Mesenchymal stem cell (in vitro differentiated cells and primary cell): ENCODE measurements around the gene ANKRD40CL.
A peak's percentile ranks its signal among the peaks of the same experiment; 100 is the strongest.

Source experiments
- DNase-seq: peaks from one replicate; pipeline ENCODE4 v3.0.0-alpha.2; 2013
- H2AFZ ChIP-seq: one replicate; pipeline ENCODE4 v1.6.1; 2013; ENCODE audit warnings: low read depth, mild to moderate bottlenecking, control low read depth, inconsistent platforms, low read length, moderate library complexity
- H2AK5ac ChIP-seq: 2 replicates; pipeline ENCODE4 v1.6.1; 2013; ENCODE audit warnings: low read length, moderate library complexity, mild to moderate bottlenecking, inconsistent platforms; ENCODE audit not compliant: severe bottlenecking
- H2BK120ac ChIP-seq: one replicate; pipeline ENCODE4 v1.6.1; 2013; ENCODE audit warnings: low read depth, mild to moderate bottlenecking, inconsistent platforms, low read length, moderate library complexity
- H2BK12ac ChIP-seq, 2 experiments: one replicate each; pipeline ENCODE4 v1.6.1; 2013; ENCODE audit warnings: inconsistent platforms in 2 of 2, low read length in 2 of 2, mild to moderate bottlenecking in 2 of 2, moderate library complexity in 2 of 2, control low read depth in 1 of 2
- H2BK15ac ChIP-seq: one replicate; pipeline ENCODE4 v1.6.1; 2013; ENCODE audit warnings: mild to moderate bottlenecking, low read depth, inconsistent platforms; ENCODE audit not compliant: poor library complexity, severe bottlenecking
- H2BK5ac ChIP-seq: 2 replicates; pipeline ENCODE4 v1.6.1; 2013; ENCODE audit warnings: low read depth, mild to moderate bottlenecking, low read length, control low read depth, inconsistent platforms; ENCODE audit not compliant: poor library complexity, severe bottlenecking
- H3K14ac ChIP-seq, 2 experiments: one replicate each; pipeline ENCODE4 v1.6.1; 2013; ENCODE audit warnings: inconsistent platforms in 2 of 2, low read length in 2 of 2, control low read depth in 1 of 2, mild to moderate bottlenecking in 1 of 2, moderate library complexity in 1 of 2
- H3K18ac ChIP-seq, 2 experiments: one replicate each; pipeline ENCODE4 v1.6.1; 2013; ENCODE audit warnings: inconsistent platforms in 2 of 2, low read length in 2 of 2, control low read depth in 1 of 2, low read depth in 1 of 2, mild to moderate bottlenecking in 1 of 2
- H3K23ac ChIP-seq, 2 experiments: one replicate each; pipeline ENCODE4 v1.6.1; 2013; ENCODE audit warnings: inconsistent platforms in 2 of 2, low read length in 2 of 2, mild to moderate bottlenecking in 2 of 2, moderate library complexity in 2 of 2, control low read depth in 1 of 2
- H3K27ac ChIP-seq: 2 replicates; pipeline ENCODE4 v1.5.1; 2013; ENCODE audit warnings: mild to moderate bottlenecking, moderate library complexity, low read length, control low read depth, inconsistent platforms; ENCODE audit not compliant: poor library complexity, severe bottlenecking
- H3K27me3 ChIP-seq, 2 experiments: 2 replicates each; pipeline versions ENCODE4 v1.6.1 to v1.7.0; 2013; ENCODE audit warnings: low read length in 2 of 2, mild to moderate bottlenecking in 2 of 2, moderate library complexity in 2 of 2, control low read depth in 1 of 2, inconsistent platforms in 1 of 2; ENCODE audit not compliant: control insufficient read depth in 1 of 2, insufficient read depth in 1 of 2
- H3K36me3 ChIP-seq, 2 experiments: 2 replicates each; pipeline versions ENCODE4 v1.6.1 to v1.7.0; 2013; ENCODE audit warnings: low read length in 2 of 2, control low read depth in 1 of 2, inconsistent platforms in 1 of 2, low read depth in 1 of 2, mild to moderate bottlenecking in 1 of 2; ENCODE audit not compliant: insufficient read depth in 2 of 2, control insufficient read depth in 1 of 2
- H3K4ac ChIP-seq, 2 experiments: one replicate each; pipeline ENCODE4 v1.6.1; 2013; ENCODE audit warnings: inconsistent platforms in 2 of 2, low read length in 2 of 2, mild to moderate bottlenecking in 2 of 2, moderate library complexity in 2 of 2, control low read depth in 1 of 2, low read depth in 1 of 2
- H3K4me1 ChIP-seq: 2 replicates; pipeline ENCODE4 v1.6.1; 2013; ENCODE audit warnings: low read depth, low read length, control low read depth; ENCODE audit not compliant: control insufficient read depth, insufficient read depth
- H3K4me2 ChIP-seq: 2 replicates; pipeline ENCODE4 v1.6.1; 2013; ENCODE audit warnings: low read length, mild to moderate bottlenecking, inconsistent platforms; ENCODE audit not compliant: poor library complexity, severe bottlenecking
- H3K4me3 ChIP-seq, 2 experiments: 2 replicates each; pipeline versions ENCODE4 v1.5.1 to v1.7.0; 2013; ENCODE audit warnings: low read length in 2 of 2, mild to moderate bottlenecking in 2 of 2, control low read depth in 1 of 2, low read depth in 1 of 2; ENCODE audit not compliant: insufficient read depth in 1 of 2
- H3K79me1 ChIP-seq: replicated peaks from 2 replicates; pipeline ENCODE4 v1.6.1; 2013; ENCODE audit warnings: mild to moderate bottlenecking, control low read depth, low read length, inconsistent platforms; ENCODE audit not compliant: poor library complexity, severe bottlenecking
- H3K9ac ChIP-seq: 2 replicates; pipeline ENCODE4 v1.7.0; 2013; ENCODE audit warnings: mild to moderate bottlenecking, low read length, moderate library complexity
- H3K9me3 ChIP-seq: 2 replicates; pipeline ENCODE4 v1.7.0; 2013; ENCODE audit warnings: mild to moderate bottlenecking, low read length; ENCODE audit not compliant: control insufficient read depth
- H4K8ac ChIP-seq: one replicate; pipeline ENCODE4 v1.6.1; 2013; ENCODE audit warnings: inconsistent platforms, mild to moderate bottlenecking, low read length, moderate library complexity
- H4K91ac ChIP-seq: one replicate; pipeline ENCODE4 v1.6.1; 2013; ENCODE audit warnings: mild to moderate bottlenecking, low read length, inconsistent platforms
- WGBS: methylation state at CpG from one replicate; pipeline ENCODE4 v1.1.7; 2013; ENCODE audit warnings: mixed read lengths; 5-methylcytosine and 5-hydroxymethylcytosine counted together

Gene ANKRD40CL

GRCh38 chr17:50790618-50791017 lies 23.3 kb upstream of the ANKRD40CL start:
- Histone ChIP-seq H3K14ac (no peak overlapping the region), H3K9me3 (no peaks in the 10 kb centered on the region), H3K18ac (no peak overlapping the region), H3K4ac (no peak overlapping the region), H2BK5ac (no peak overlapping the region), H3K23ac (no peak overlapping the region), H2BK15ac (no peak overlapping the region), H2BK12ac (no peak overlapping the region), H3K4me1 (peaks cover 5% of the 10 kb centered on the region), H3K9ac (no peak overlapping the region), H2BK120ac (no peak overlapping the region), H3K4me2 (no peak overlapping the region), H3K27ac (no peak overlapping the region), H3K4me3 (no peak overlapping the region), H4K8ac (no peak overlapping the region), H4K91ac (no peak overlapping the region), H3K27me3 (no peaks in the 10 kb centered on the region), H3K79me1 (no peaks in the 10 kb centered on the region), H2AK5ac (no peak overlapping the region), H2AFZ (no peak overlapping the region), H3K36me3 (no peaks in the 10 kb centered on the region)
- DNase-seq: no peak
- 88% methylated on average over 5 of the region's 6 CpGs for WGBS

DNA sequence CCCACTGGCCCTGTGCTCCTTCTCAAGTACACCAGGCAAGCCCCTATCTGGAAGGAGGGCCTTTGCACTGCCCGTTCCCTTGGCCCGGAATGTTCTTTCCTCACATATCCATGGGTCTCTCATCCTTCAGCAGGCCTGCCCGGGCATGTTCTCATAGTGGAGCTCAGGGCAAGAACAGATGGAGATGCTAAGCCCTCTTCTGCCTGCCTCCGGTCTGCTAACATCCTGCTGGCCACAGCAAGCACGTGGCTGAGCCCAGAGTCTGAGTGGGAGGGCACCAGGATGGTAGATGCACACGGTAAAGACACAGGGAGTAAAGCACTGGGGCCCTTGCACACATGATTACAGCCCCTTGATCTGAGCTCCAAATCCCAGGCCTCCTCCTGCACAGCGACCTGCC lies 19.8 kb upstream of the ANKRD40CL start:
- Histone ChIP-seq H2BK5ac (no peak overlapping the region), H4K8ac (peak overlapping the region; percentile 77), H3K27me3 (no peaks in the 10 kb centered on the region), H3K79me1 (no peaks in the 10 kb centered on the region), H2BK15ac (no peak overlapping the region), H3K27ac (no peak overlapping the region), H3K4me2 (no peak overlapping the region), H3K4me1 (peaks cover 5% of the 10 kb centered on the region), H3K9me3 (no peaks in the 10 kb centered on the region), H4K91ac (peak overlapping the region; percentile 78), H2BK12ac (peak overlapping the region; percentile 15 to 47), H3K14ac (no peak overlapping the region), H3K18ac (peak overlapping the region; percentile 45 to 71), H3K4ac (peak overlapping the region; percentile 24 to 92), H3K4me3 (no peak overlapping the region), H3K23ac (no peak overlapping the region), H2AK5ac (no peak overlapping the region), H3K36me3 (no peaks in the 10 kb centered on the region), H2BK120ac (peak overlapping the region; percentile 15), H3K9ac (no peak overlapping the region), H2AFZ (no peak overlapping the region)
- DNase-seq: no peak
- 89% methylated on average over 7 of the region's 7 CpGs for whole genome bisulfite sequencing

GRCh38 chr17:50785946-50786570 lies 18.7 kb upstream of the ANKRD40CL start:
- Histone ChIP-seq H3K18ac (peak overlapping the region in 1 of 2 experiments; percentile 31), H4K8ac (peak overlapping the region; percentile 60), H2BK12ac (no peak overlapping the region), H3K14ac (no peak overlapping the region), H2AFZ (no peak overlapping the region), H3K4me3 (no peak overlapping the region), H2BK15ac (no peak overlapping the region), H2BK5ac (no peak overlapping the region), H3K27ac (no peak overlapping the region), H3K4me2 (no peak overlapping the region), H4K91ac (no peak overlapping the region), H3K4me1 (peaks cover 5% of the 10 kb centered on the region), H3K36me3 (no peaks in the 10 kb centered on the region), H2BK120ac (no peak overlapping the region), H3K79me1 (no peaks in the 10 kb centered on the region), H3K4ac (no peak overlapping the region), H3K9me3 (no peaks in the 10 kb centered on the region), H3K23ac (no peak overlapping the region), H3K9ac (no peak overlapping the region), H2AK5ac (no peak overlapping the region), H3K27me3 (no peaks in the 10 kb centered on the region)
- DNase-seq: peak; percentile 70
- WGBS: 81% methylated on average over 9 of the region's 9 CpGs

DNA sequence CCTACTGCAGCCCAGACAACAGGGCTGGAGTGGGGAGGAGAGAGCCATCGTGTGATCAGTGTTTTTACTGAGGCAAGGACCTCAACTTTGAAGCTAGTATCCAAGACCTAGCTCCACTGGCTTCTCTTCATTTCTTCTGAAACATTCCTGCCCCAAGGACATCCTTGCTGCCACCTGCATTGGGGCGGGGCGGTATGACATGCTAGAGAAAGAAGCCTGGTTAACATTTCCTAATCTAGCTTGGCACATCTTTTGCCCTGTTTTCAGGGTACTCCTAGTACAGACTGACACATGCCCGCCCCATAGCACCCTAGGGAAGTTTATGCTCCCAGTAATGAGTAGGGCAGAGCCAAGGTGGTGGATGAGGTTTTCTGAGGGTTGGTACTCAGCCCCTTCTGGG lies 17.8 kb upstream of the ANKRD40CL start:
- Histone ChIP-seq H3K23ac (no peak overlapping the region), H2AFZ (no peak overlapping the region), H3K14ac (no peak overlapping the region), H3K4me3 (no peak overlapping the region), H2BK5ac (no peak overlapping the region), H2BK15ac (no peak overlapping the region), H4K91ac (no peak overlapping the region), H3K9ac (no peak overlapping the region), H3K36me3 (no peaks in the 10 kb centered on the region), H2BK120ac (no peak overlapping the region), H3K27me3 (no peaks in the 10 kb centered on the region), H3K9me3 (no peaks in the 10 kb centered on the region), H3K18ac (no peak overlapping the region), H3K4me1 (peaks cover 5% of the 10 kb centered on the region), H3K4me2 (no peak overlapping the region), H2BK12ac (no peak overlapping the region), H3K79me1 (no peaks in the 10 kb centered on the region), H2AK5ac (no peak overlapping the region), H4K8ac (no peak overlapping the region), H3K27ac (no peak overlapping the region), H3K4ac (no peak overlapping the region)
- no peak for DNase-seq
- WGBS: 88% methylated on average over 3 of the region's 4 CpGs
